HUDEP-2 (cell line): ENCODE data around the gene KRT3.
"Not testable (repeated sequence)": the region's sequence is repeated elsewhere in the genome, so short reads cannot be mapped to it uniquely, and the experiment has no call there.

Source experiments
- DNase-seq, 76 experiments: peaks; one replicate each; lab custom pipeline; 2025; ENCODE audit not compliant: unreplicated experiment in 76 of 76; lab: John Stamatoyannopoulos, UW

Gene KRT3

DNA sequence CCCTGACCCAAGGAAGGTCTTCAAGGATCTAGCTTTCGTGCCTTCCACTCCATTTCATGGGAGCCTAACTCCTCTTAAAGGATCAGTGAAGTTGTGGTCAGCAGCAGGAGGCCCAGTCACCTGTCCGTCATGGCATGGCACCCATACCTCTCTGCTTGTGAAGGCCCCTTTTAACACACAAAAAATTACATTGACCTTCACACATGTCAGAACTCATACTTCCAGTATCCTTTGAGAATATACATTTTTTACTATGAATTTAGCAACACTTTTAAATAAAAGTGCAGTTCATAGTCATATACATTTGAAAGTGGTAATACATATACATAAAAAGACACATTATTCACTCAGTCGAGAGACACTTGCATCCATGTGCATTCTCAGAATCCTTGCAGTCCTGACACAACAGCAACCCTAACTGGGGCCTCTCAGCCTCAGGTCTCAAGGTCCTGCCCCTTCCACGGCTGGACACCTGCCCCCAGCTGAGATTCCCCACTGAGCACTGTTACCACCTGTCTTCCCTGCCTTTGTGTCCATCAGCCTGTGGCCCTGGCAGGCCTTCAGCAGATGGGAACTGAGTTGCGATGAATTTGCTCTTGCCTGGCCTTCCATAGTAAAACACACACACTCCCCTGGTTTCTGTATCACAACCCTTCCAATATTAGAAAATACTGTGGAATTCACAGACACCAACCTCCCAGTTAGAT is 3.7 kb upstream of the KRT3 start:
- no peak for DNase-seq

DNA sequence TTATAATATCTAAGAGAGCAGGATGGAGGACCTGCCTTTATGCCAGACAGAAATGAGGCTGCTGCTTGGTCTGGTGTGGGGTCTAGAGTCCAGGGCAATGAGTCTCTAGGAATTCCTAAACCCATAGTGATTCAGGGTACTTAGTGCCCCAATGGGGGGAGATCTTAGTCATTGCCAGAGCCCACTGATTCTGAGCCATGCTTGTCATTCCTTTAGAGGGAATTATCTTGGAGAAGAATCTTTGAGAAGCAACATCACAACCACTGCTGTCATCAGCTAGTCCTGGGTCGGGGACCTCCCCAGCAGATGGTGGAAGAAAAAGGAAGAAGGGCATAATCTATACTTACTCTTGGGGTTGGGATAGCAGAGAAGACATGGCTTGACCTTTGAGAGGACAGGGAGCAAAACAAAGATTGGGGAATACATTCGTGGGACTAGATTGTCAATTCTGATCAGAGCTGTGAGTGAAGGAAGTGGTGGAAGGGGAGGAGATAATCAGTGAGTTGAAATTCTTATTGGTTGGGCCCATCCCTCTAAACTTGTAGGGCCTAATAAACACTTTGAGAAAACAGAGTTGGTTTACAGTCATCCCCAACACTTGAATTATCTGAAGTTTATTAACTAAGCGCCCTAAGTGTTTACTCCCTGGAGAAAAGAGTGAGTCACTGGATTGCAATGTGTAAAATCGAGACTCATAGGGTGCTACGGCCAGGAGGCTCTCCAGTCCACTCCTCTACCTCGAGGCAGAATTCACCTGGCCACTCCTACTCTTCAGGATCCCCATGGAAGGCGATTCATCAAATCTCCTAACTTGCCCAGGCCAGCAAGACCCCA is 3.0 kb upstream of the KRT3 start:
- DNase-seq = no peak

DNA sequence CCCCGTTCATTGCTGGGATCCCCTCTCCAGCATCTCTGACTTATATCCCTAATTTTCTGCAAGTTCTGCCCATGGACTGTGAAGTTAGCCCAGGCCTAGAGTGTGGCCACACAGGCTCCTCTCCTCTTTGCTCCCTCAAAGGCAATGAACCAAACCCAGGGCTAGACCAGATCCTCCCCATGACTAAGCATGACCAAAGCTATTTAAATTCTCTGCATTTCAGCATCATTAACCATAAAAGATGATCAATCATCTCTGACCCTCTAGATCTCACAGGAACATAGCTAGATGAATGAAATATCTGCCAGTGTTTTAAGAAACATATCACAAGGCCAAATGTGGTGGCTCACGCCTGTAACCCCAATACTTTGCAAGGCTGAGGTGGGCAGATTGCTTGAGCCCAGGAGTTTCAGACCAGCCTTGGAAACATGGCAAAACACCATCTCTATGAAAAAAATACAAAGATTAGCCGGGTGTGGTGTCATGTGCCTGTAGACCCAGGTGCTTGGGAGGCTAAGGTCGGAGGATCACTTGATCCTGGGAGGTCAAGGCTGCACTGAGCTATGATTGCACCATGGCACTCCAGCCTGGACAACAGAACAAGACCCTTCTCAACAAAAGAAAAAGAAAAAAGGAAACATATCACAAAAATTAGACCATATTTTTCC is 2.2 kb upstream of the KRT3 start:
- peak in 7 of 76 experiments; percentile 7 to 29 (median 17) for DNase-seq

DNA sequence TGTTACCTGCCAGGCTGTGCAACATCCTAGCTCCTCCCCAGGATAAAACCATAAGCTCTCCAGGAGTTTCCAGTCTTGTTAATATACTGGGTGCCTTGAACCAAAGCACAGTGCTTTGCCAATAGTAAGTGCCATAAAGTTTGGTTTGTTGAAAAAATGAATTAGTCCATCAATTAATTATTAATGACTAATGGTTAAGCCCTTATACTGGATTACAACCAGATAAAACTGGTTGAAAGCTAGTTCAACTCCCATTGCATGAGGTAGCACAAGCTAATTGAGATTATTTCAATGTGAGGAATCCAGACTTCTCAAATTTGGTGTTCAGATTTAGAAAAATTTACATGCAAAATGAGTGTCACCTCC is 1.6 kb upstream of the KRT3 start:
- no peak for DNase-seq

DNA sequence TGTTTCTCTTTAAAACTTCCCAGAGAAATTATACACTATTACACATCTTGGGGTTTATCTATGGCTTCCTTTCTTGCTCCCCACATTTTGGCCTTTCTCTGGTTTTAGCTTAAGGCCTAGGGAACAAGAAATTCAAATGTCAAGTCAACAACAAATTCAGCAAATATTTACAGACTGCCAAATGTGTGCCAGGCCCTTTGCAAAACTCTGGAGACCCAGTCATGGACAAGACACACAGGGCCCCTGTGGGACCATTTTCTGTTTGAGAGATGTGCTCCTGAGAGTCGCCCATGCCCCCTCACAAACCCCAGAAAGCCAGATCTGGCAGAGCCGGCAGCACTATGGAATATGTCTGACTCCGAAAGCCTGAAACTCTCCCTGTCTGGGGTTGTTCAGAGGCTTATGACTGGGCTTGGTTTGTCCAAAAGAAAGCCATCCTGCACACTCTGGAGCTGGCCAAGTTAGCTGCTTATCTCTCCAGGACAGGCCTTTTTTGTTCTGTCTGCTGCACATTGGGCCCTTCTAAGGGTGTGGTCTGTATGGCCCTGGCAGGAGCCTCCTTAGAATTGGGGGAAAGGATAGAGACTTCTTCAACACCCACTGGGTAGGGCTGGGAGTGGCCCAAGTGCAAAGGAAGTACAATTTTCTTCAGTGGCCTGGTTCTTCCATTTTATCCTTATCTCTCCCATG is 1.1 kb upstream of the KRT3 start:
- peak in 75 of 76 experiments; percentile 17 to 95 (median 83) for DNase-seq

DNA sequence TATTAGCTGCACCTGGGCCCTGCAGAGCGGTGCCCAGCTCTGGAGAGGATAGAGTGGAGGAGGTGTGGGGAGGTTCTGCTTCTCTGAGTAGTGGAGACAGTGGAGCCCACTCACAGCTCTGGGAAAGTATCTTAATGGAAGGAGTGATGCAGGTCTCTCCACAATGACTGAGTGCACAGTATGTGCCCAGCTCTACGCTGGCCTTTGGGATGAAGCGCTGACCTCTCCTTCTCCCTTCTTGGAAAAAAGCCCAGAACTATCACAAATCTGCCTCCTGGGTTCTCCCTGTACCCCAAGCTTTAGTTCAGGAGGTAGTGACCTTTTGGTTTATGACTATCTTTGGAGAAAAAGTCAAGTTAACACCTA is 495 bp upstream of the KRT3 start:
- DNase-seq = no peak

DNA sequence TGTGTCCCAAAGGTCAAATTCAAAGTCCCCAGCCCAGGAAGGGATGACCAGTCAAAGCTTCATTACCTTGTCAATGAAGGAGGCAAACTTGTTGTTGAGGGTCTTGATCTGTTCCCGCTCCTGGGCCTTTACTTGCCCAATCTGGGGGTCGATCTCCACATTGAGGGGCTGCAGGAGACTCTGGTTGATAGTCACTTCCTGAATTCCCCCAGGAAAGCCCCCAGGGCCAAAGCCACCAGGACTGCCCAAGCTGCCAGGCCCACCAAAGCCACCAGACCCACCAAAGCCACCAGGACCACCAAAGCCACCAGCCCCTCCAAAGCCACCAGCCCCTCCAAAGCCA is 614 bp downstream of the KRT3 start:
- DNase-seq = not testable (repeated sequence)

DNA sequence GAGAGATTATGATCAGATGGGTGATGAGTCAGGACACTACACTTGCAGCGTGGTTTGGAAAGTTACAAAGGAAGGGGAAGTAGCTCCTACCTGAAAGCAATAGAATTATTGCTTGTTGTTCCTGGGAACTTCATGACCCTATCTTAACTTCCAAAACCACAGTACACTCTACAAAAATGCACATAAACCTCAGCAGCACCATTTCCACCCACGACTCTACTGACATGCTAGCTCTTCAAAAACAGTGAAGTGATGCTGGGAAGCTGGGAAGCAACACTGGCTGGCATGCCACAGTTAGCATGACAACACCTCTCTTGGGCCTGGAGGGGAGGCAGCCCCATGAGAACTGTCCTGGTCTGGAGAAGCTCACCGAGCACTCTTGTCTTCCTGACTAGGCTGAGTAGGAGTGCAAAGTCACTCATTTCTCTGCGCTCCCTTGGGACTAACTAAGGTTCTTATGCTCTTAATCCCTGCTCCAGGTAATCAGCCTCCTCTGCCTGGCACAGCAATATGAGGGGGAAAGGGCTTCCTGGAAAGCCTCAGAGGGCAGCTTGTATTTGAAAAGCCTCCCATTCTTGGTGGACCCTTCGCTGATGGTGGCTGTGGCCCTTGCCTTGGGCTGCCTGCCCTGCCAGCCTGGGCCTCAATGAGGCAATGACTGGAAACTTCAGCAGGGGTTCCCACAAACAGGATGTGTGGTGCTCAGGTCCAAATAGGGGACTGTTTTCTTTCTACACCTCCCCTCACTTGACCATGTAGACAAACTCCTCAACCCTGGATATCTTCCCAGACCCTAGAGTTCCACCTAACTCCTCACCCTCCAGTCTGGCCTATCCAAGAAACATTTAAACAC is 1.2 kb downstream of the KRT3 start:
- no peak for DNase-seq

DNA sequence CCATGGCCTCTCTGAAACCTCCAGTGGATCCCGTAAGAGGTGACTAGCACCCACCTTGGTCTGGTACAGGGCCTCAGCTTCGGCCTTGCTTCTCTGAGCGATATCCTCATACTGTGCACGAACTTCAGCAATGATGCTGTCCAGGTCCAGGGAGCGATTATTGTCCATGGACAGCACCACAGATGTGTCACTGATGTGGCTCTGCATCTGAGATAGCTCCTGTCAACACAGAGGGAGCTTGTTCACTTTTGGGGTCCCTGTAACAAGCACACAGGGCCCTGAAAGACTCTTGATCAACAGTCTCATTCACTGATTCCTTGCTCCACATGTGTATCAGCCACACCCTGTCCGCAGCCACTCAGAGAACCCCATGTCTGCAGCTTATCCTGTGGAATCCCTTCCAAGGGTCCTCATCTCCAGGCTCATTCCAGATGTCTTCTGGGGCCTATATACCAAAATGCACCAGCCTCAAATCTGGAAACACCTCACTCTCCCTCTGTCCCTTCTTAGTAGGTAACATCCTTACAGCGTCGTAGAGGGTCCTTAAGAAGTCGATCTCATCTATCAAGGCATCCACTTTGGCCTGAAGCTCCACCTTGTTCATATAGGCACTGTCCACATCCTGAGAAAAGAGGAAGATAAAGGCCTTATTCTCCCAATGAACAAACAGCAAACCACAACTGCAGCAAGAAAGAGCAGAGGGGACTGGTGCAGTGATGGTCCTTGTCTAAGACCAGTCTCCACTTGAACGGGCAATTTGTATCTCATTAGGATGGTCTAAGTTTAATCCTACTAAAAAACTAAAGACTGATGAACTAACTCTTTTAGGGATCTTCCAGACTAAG is 3.5 kb downstream of the KRT3 start:
- no peak for DNase-seq

DNA sequence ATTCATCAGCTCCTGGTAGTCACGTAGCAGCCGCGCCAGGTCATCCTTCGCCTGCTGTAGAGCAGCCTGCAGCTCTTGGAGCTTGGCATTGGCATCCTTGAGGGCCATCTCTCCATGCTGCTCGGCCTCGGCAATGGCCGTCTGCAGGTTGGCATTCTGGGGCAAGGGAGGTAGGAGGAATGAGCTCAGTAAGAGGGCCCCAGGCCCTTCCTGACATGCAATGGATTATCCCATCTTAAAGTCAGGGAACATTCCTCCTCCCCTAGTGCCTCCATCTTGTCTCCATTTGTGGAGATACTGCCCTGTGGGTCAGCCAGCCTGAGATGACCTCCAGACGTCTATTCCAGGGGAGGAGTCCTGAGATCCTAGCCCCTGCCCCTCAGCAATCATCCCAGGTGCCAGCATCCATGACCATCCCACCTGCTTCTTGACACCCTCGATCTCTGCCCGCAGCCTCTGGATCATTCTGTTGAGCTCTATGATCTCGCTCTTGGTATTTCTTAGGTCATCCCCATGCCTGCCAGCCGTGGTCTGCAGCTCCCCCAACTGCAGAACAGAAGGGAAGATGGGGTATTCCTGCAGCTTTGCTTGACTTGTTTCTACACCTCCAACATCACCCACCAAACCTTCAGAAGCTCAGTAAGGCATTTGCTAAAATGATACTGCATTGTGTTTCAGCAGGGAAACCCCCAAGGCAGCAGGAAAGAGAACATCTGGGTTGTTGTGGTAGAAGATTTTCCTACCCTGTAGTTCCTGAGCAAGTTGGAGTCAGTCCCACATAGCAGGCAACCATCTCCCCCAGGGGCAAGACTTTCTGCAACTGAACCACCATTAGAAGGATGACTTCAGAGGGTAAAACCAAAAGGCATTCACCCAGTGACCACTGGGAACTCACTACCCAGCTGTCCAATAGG is 4.4 kb downstream of the KRT3 start:
- no peak for DNase-seq

DNA sequence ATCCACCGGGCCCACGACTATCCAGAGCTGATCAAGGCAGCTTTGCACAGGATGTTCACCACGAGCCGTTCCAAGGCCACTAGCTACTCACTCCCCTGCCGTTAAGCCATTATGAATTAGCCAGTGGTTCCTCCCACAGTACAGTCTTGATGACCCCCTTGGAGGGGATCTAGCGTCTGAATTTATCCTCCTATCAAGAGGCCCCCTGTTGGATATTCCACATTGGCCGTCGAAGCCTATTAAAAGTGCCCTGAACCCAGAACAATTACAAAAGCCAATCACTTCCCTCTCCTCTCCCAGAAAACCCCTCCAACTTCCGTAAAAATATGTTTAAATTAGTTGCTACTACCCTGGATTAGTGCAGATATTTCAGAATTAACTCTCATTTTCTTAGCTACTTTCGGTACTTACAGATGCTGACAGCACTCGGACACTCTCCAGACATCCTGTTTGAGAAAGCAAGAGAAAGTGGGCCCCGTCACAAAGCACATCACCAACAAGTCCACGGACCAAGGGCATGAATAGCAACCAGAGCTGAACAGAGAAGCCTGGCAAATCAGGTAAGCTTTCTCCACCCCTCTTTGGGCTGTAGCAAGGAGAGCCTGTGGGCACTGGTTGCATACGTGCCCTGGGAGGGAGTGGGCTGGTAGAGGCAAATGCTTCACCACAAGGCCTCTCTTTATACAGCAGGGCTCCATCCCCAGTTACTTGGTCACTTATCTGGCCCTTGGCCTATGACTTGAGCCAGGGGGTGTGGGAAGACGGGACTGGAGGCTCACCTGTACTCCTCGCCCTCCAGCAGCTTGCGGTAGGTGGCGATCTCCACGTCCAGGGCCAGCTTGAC is 5.3 kb downstream of the KRT3 start:
- DNase-seq = no peak

DNA sequence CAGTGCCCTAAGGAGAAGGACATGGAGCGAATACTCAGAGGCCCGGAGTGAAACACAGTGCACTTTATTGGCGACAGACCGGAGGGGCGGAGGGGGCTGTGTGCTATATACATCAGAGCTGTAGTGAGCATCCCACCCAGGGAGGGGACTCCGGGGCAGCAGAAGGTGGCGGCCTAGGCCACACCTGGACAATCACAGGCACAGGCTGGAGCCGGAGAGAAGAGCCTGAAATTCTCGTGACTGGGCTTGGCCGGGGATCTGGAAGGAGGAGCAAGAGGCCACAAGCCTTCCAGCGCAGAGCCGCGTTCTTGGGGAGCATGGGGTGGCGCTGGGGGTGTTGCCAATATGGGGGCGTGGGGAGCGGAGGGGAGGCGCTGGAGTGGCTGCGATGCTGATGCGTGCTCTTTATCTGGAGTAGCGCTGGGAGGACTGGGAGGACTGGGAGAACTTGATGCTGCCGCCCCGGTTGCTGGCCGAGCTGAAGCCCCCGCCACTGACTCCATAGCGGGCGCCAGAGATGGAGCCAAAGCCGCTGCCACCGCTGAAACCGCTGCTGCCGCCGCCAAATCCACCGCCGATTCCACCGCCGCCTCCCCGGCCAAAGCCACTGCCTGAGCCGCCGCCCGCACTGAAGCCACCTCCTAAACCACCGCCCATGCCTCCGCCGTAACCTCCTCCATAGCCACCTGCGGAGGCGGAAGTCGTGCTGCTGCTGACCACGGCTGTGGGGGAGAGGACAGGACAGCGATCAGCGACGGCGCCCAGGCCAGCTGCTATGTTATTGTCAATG is 6.1 kb downstream of the KRT3 start:
- DNase-seq = peak in 41 of 76 experiments; percentile 5 to 66 (median 26)

DNA sequence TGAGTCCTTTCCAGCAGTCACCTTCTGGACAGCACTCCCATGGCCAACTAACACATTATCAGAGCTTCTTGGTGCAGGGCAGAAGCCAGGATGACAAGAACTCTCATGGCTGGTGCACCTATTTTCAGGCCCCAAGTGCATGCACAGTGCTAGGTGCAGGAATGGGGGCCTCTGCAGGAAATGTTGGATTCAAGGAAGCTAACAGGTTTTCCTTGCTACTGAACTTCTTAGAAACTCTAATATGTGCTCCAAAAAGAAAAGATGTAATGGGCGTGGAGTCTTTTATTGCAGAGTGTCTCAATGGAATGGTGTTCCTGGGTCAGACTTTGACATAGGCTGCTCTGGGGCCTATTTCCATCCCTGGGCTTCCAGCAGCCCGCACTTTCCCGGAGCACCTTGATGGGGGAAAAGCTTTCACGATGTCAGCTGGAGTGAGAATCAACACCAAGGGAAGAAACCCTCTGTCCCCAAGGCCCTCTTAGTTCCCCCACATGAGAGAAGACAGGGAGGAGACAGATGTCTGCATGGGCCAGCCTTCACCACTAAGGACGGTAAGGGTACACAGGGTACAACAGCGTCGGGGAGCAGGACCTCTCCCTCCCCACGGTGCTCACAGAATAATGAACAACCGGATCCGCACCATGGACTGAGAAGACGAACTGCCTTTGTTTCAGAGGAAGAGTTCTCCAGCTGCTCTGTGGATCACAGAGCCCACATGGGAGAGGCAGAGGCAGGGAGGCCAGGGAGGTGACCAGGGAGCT is 6.9 kb downstream of the KRT3 start:
- no peak for DNase-seq

DNA sequence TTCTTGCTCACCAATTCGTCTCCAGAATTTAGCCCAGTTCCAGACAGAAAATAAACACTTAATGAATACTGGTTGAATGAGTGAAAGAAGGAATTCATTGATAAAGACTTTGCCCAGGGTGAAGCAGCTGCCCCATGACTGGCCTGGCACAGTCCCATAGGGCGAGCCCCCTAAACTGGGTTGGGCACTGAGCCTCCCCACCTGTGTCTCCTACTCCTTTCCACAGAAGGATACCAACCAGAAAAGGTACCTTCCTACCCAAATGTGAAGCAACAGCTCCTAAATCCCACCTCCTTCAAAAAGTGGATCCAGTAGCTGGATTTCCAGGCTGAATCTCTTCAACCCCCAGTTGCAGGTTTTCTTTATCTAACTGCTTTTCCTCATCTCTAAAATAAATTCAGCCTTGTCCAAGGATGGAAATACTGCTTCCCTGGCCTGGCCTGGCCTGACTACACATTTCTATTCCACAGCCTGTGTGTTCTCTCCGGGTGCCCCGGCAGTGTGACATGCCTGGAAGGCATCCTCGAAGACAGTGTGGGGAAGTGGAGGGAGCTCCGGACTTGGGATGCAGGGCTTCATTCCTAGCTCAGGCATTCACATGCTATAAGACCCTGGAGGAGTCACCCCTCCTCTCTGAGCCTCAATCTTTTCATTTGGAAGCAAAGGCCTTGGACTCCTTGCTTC is 7.6 kb downstream of the KRT3 start:
- DNase-seq = no peak
